IPS DF 19.7 (cell line): ENCODE measurements around the gene NAXE.
"Not testable (repeated sequence)": the region's sequence is repeated elsewhere in the genome, so short reads cannot be mapped to it uniquely, and the experiment has no call there.

ENCODE experiments used
- DNase-seq: peaks from one replicate; pipeline ENCODE4 v3.0.0-alpha.2; 2013; ENCODE audit warnings: low read depth, low spot score

Gene NAXE

DNA sequence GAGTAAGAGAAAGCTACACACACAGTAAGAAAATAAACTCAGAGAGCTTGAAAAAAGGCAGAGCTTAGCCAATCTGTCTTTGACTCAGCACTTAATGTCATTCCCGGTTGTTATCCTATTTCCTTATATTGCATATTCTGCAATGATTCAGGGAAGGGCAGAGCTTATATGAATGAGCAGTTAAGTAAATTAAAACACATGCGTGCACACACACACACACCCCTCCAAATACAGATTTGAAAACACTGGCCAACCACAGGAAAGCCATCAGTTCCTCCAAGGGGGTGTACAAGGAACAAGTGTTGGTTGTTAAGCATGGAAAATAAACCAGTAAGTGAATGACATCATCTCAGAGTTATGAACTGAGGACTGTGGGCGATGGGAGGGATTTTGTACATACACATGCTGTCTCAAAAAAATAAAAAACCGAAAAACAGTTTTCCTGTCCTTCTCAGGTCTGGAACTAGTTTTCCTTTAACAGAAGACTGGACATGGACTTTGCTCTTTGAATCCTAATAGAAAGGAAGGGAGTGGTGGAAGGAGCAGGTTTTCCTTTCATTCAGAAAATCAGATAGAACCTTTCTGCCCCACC lies 20.2 kb upstream of the NAXE start:
- DNase-seq = no peak

DNA sequence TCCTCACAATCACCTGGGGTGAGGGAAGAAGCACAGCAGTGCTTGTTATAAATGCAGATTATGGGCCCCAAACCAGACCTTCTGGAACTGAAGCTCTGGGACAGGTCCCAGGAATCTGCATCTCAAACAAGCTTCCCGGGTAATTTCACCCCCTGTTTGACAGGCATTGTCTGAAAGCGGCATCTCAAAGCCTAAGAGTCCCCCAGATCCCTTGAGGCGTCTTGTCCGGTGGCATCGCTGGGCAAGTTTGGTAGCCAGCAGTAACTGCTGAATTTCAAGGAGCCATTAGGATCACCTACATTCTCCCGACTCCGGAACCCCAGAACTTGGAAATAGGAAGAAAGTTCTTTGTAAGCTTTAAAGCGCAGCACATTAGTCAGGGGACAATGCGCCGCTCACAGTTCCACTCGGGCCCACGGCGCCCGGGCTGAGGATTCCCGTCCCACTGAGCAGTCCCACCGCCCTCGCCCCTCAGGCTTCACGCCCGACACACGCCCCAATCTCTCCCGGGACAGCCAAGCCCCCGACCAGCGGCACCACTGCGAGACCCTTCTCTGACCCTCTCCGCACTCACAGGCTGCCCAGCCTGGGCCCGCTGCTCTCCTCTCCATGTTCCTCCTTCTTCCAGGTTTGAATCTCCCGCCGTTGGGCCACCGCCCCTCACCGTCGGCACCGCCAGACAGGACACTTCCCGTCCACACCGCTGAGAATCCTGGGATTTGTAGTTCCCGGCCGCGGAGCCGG lies 19.5 kb upstream of the NAXE start, which contains the start of gene IQGAP3:
IQGAP3 (minus strand) TSS at position 647 of the 744 bp plus-strand sequence; CDS start at position 611, 36 bp downstream.
- DNase-seq = peak; percentile 52

DNA sequence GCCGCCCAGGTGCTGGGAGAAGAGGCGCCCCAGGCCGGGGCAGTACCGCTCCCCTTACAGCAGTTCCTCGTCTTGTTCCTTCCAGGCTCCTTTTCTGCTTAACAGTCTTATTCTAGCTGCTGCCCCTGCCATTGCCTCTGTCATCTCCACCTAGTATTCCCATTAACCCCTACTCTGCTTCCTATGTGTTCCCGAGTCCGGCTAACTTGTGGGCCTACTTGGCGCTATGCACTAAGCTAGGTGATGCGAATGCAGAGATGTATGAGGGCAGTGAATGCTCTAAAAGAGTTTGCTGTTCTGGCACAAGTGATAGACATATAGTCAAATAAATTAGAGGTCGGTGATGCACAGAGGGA lies 18.9 kb upstream of the NAXE start:
- DNase-seq = no peak

DNA sequence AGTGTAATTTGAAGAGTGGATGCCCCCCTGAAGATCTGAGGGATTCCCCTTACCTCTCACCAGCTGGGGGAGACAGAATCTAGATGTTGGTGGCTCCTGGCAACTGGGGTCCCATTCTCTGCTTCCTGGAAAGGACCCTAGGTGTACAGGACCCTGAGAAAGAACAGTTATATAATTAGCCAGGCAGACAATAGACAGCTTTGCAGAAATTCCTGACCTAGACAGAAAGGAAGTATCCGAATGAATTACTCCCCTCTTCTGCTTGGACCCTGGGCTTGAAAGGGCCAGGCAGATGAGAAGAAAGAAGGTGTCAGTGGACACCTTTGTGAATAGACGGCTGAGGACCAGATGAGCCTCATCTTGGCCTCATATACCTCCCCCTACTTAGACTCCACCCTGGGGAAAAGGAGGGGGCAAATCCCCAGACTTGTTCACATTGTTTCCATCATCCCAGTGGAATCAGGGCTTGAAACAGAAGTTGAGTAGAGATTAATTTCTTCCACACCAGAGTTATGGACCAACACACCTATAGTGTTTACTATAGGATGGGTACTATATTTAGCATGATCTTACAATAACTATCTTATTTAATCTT lies 17.4 kb upstream of the NAXE start:
- no peak for DNase-seq

DNA sequence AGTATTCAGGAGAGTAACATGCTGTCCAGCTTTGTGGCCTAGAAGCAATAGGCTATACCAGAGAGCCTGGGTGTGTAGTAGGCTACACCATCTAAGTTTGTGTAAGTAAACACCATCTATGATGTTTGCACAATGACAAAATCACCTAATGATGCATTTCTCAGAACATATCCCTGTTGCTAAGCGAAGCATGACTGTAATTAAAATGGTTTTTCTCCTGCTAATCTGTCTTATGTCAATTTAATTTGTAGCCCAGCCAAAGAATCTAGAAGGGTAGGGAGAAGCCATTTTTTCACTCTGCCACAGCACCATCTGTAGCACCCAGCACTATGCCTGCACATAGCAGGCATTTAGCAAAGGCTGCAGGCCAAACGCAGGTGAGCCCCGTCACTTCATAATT lies 14.0 kb upstream of the NAXE start:
- no peak for DNase-seq

DNA sequence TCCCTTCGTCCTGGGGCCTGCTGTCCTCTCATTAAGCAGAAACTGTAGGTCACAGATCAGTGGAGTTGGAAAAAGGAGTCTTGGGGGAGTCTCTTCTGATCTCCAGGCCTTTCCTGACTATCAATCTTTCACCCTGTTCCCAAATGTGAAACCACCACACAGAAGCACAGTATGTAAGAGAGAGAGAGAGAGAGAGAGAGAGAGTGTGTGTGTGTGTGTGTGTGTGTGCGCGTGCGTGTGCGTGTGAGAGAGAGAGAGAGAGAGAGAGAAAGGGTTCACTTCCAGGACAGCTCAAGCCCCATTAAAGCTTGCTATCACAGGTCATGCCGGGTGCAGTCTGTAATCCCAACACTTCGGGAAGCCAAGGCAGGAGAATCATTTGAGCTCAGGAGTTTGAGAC lies 13.5 kb upstream of the NAXE start:
- no peak for DNase-seq

DNA sequence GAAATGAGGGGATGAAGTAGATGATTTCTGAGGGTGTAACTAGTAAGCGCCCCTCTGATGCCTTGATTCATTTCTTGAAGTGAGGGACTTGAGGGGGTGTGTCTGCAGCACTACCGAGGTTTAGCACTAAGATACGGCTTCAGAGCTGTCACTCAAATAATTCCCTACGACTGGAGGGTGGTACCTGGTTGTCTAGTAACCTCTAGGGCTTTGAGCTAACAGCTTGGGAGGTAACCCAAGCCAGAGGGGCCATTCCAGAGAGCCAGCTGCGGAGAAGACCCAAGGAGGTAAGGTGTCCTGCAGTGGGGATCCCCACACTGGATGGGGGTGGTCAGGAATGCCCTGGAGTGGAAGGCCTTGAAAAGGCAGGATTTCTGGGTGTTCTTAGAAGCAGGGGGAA lies 12.1 kb upstream of the NAXE start, which contains the start of gene TTC24:
TTC24 (plus strand) TSS at position 252 of the 400 bp plus-strand sequence. CDS start 1,642 bp downstream, outside the sequence.
- DNase-seq = no peak

DNA sequence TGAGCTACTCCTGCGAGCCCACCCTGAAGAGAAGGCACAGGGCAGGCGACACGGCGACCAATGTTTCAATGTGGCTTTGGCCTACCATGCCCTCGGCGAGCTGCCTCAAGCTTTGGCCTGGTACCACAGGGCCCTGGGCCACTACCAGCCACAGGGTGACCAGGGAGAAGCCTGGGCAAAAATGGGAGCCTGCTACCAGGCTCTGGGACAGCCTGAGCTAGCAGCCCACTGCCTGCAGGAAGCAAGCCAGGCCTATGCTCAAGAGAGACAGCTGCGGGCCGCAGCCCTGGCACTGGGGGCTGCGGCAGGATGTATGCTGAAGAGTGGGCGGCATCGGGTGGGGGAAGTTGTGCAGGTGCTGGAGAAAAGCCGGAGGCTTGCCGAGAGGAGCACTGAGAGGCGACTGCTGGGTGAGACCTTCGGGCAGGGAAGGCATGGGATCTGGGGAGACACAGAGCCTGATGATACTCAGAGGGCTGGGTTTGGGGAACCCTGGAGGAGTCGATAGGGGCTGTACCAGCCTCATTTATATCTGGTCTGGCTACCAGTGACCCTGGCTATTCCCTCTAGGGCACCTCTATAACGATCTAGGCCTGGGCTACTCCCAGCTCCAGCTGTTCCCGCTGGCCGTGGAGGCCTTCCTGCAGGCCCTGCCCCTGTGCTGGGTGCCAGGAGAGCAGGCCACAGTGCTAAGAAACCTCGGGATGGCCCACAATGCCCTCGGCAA lies 9.8 kb upstream of the NAXE start:
- DNase-seq = no peak

DNA sequence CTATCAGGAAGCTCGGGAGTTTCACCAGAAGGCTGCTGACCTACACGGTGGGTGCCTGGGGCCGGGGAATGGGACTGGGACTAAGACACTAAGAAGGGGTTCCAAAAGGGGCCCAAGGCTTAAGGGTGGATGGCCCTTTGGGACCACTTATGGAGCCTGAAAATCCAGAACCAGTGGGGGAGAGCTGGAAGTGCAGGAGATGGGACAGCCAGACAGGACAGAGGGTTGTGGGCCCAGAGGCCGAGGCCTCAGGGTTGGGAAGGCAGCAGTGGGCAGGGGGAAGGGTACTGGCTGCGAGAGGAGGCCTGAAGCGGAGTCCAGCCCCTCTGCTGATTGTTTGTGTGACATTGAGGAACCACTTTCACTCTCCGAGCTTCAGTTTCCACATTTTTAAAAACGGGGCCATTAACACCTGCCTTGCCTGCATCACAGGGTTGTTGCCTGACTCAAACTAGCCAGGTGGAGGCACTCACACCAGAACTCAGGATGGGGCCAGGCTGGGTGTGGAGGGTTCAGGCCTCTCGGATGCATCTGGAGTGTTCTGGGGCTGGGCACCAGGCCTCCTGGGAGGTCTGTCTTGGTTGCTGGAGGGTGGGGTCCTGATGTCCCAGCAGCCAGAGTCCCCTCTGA lies 9.1 kb upstream of the NAXE start:
- no peak for DNase-seq

DNA sequence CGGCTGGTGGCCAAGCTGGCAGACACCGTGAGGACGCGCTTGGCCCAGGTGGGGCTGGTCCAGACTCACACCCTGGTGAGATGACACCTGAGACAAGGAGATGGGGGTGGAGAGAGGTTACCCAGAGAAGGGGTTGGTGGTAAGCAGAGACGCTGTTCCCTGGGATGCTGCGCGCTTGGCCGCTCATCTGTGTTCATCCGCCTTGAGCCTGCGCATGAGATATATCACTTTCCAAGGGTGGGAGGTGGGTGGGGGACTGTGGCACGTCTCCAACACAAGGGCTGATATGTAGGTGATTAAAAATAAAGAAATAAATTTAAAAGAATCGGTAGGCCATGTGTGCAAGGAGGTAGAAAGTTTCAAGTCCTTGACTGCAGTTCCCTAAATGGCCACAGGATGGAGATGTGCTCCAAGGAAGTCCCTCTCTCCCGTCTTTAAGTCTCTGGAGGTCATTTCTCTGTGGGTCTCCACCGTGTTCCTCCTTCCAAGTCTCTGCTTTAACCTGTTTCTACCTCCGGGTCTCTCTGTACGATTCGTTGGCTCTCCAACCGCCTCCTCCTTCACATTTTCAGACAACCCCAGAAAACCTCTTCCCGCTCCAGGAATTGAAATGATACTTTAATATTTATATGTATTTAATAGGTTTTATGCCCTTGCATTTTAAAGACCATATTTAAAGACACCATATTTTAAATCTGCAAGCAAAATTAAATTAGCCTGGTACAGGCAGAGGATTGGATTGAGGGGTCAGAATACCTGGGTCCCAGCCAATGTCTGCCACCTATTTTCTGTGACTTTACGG lies 7.6 kb upstream of the NAXE start:
- DNase-seq = peak; percentile 84

DNA sequence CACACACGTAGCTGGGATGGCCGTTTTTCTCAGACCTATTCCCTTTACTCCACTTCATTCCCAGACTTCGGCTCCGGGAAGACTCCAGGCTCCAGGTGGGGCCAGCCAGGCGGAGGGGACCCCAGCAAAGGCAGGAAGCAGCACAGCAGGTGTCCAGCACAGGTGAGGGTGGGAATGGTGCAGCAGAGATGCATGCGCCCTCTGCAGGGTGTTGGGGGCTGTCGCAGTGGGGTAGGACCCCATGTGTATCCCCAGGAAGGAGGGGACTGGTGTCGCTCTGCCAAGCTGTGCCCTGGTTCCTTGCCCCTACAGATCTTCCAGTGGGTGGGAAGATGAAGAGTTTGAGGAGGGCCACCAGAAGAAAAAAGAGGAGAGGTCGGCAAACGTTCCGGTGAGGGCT lies 6.8 kb upstream of the NAXE start:
- DNase-seq = peak; percentile 61

DNA sequence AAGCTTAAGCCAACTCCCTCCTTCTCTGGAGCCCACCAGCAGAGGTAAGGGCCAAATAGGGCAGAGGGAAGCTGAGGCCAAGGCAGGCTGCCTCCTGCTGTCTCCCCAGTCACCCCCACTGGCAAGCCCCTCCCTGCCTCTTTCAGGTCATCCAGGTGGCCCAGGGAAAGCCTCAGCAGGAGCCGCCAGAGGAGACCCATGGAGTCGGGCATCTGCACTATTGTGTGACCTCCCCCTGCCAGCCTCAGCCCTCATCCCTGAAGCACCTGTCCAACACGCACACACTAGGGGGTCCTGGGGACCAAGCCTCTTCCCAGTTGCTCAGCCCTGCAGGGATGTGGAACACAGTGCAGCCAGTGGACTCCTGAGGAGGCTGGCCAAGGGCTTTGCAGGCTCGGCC lies 5.3 kb upstream of the NAXE start:
- DNase-seq = no peak

DNA sequence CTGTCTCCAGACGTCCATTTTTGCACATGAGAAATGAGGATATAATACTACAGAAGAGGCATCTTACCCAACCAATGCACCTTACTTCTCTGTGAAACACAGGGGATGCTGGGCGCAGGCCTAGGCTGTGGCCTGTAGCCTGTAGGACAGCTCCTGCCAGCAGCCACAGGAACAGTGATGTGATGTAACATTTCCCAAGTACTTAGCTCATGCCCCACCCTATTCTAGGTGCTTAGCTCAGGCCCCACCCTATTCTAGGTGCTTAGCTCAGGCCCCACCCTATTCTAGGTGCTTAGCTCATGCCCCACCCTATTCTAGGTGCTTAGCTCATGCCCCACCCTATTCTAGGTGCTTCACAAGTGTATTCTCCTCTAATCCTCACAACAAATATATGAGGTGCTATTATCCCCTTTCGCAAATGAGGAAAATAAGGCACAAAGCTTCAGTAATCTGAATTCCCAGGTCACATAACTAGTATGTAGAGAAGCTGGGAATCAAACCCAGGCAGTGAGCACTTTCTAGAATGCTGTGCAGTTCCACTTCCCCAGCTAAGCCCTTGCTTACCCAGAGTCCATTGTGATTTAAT lies 4.6 kb upstream of the NAXE start:
- DNase-seq = no peak

DNA sequence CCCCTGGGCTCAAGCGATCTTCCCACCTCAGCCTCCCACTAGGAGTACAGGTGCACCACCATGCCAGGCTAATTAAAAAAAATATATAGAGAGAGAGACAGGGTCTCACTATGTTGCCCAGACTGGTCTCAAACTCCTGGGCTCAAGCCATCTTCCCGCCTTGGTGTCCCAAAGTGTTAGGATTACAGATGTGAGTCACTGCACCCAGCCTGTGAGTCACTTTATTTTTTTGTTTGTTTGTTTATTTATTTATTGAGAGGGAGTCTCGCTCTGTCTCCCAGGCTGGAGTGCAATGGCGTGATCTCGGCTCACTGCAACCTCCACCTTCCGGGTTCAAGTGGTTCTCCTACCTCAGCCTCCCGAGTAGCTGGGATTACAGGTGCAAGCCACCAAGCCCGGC lies 3.6 kb upstream of the NAXE start:
- DNase-seq = not testable (repeated sequence)

DNA sequence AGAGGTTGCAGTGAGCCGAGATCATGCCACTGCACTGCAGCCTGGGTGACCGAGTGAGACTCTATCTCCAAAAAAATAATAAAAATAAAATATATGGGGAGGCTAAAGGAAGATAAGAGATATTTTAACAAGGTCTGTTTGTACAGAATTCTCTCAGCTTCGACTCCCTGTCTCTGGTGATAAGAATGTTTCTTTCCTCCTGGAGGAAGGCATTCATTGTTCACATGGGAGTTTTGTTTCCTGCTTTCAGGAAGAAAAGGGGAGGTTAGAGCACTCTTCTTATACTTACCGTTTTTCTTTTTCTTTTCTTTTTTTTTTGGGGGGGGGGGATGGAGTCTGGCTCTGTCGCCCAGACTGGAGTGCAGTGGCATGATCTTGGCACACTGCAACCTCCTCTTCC lies 2.0 kb upstream of the NAXE start:
- no peak for DNase-seq

DNA sequence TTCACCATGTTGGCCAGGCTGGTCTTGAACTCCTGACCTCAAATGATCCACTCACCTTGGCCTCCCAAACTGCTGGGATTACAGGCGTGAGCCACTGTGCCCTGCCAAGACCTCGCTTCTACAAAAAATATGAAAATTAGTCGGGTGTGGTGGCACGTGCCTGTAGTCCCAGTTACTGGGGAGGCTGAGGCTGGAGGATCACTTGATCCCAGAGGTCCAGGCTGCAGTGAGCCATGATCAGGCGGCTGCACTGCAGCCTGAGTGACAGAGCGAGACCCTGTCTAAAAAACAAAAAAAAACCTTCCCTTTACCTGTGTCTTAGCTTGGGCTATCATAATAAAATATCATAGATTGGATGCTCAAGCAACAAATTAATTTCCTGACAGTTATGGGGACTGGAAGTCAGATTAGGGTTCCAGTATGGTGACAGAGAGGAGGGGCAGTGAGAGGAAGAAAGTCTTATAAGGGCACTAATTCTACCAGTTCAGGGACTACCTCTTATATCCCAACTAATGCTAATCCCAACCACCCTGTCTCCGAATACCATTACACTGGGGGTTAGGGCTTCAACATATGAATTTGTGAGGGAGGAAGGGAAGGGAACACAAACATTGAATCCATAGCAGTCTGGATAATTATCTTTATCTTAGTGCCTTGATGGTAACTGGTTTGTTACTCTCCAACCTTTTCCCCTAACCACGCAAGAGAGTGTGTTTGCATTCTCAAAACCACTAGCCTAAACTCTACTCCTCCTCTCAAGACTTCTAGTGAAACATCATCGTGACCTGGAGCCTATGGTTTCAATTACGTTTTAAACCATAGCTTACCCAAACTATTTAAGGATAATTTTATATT lies 1.0 kb upstream of the NAXE start:
- DNase-seq = no peak

DNA sequence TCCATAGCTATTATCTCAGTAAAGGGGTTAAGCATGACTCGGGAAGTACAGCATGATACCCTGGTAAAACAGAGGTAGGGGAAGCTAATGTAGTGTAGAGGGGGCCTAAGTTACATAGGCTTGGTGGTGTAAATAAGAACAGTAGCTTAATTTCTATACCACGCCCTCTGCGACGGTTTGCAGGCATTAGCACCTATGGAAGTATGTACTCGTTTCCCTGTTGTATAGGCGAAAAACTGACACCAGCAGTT lies 470 bp upstream of the NAXE start:
- no peak for DNase-seq

DNA sequence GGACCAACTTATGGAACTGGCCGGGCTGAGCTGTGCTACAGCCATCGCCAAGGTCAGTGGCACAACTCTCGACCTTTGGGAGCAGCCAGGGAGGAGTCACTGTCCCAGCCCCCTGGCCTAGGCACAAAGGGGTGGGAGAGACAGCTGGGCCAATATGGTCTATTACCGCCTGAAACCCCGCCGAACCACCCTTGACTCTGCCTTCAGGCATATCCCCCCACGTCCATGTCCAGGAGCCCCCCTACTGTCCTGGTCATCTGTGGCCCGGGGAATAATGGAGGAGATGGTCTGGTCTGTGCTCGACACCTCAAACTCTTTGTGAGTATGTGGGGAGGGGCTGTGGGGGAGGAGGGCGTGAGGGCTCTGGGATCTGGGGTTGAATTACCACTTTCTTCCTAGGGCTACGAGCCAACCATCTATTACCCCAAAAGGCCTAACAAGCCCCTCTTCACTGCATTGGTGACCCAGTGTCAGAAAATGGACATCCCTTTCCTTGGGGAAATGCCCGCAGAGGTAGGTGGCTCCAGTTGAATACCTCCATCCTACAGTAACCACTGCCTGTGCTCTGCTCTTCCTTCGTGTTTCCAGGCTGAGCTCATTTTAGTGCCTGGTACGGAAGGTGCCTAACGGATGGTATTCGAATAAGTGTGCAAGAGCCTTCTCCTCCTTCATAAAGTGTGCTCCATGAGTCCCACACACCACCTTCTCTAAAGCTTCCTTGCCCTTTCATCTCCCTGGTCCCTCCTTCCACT lies 758 bp downstream of the NAXE start:
- no peak for DNase-seq

DNA sequence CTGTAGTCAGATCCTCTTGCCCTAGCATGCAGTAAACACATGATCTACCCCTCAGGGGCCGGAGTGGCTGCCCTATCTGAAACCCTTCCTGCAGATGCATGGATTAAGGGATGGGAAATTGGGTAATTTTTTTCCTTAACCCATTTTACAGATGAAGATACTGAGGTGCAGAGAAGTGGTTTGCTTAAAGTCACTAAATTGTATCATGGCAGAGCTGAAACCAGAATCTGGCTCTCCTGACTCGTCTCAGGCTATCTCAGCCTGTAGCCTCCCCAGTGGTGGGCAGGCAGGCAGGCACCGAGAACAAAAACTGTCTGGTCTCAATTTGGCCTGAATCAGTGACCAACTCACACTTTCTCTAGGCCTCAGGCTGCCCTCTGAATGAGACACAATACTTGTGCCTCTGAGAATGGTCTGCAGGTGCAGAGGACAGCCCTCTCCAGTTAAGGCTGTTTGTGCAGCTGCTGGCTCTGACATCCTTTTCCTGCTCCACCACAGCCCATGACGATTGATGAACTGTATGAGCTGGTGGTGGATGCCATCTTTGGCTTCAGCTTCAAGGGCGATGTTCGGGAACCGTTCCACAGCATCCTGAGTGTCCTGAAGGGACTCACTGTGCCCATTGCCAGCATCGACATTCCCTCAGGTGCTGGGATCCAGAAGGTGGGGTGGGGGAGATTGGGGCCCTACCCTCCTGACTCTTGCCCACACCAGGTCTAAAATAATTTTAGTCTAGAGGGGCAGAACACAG lies 1.5 kb downstream of the NAXE start:
- no peak for DNase-seq
